SK-N-SH treated with all-trans-retinoic acid at 6 μM for 48 hours (cell line): Measurements from ENCODE around the gene SPOPL.

Source experiments
- ATAC-seq: fragments of 200-7000 bp; cut with Tn5 transposase; 3 replicates; pipeline ENCODE4 v1.9.1; 2020; ENCODE audit warnings: mild to moderate bottlenecking, moderate library complexity
- ARNTL ChIP-seq: fragments of 450-650 bp; formaldehyde crosslinking; IDR thresholded peaks from 2 replicates; pipeline ENCODE4 v1.5.0; 2020; ENCODE audit warnings: low read depth, mild to moderate bottlenecking, moderate library complexity, borderline replicate concordance
- BACH2 ChIP-seq: fragments of 250-450 bp; sonication (Bioruptor Pico); IDR thresholded peaks from 2 replicates; pipeline ENCODE4 v1.9.0; 2021; ENCODE audit warnings: mild to moderate bottlenecking, borderline replicate concordance
- CSDC2 ChIP-seq: fragments of 250-450 bp; sonication (Bioruptor Pico); IDR thresholded peaks from 2 replicates; pipeline ENCODE4 v1.5.0; 2020; ENCODE audit warnings: mild to moderate bottlenecking, moderate library complexity
- ESRRG ChIP-seq: fragments of 250-450 bp; sonication (Bioruptor Pico); IDR thresholded peaks from 2 replicates; pipeline ENCODE4 v1.6.1; 2021; ENCODE audit warnings: mild to moderate bottlenecking
- OSR1 ChIP-seq: fragments of 250-450 bp; sonication (Bioruptor Pico); IDR thresholded peaks from 2 replicates; pipeline ENCODE4 v1.8.0; 2022; ENCODE audit warnings: moderate library complexity, mild to moderate bottlenecking, inconsistent platforms
- PPARA ChIP-seq: fragments of 250-450 bp; sonication (Bioruptor Pico); IDR thresholded peaks from 2 replicates; pipeline ENCODE4 v1.5.0; 2020; ENCODE audit warnings: mild to moderate bottlenecking, borderline replicate concordance
- RARB ChIP-seq: fragments of 250-450 bp; sonication (Bioruptor Pico); IDR thresholded peaks from 2 replicates; pipeline ENCODE4 v1.8.0; 2021; ENCODE audit warnings: mild to moderate bottlenecking, moderate library complexity
- SNAI2 ChIP-seq: fragments of 250-450 bp; sonication (Bioruptor Pico); IDR thresholded peaks from 2 replicates; pipeline ENCODE4 v1.5.0; 2020; ENCODE audit warnings: mild to moderate bottlenecking, moderate library complexity
- TCF4 ChIP-seq: fragments of 250-450 bp; sonication (Bioruptor Pico); IDR thresholded peaks from 2 replicates; pipeline ENCODE4 v1.8.0; 2021; ENCODE audit warnings: mild to moderate bottlenecking, moderate library complexity, borderline replicate concordance
- TOX ChIP-seq: fragments of 250-450 bp; sonication (Bioruptor Pico); IDR thresholded peaks from 2 replicates; pipeline ENCODE4 v1.8.0; 2021; ENCODE audit warnings: mild to moderate bottlenecking, moderate library complexity, borderline replicate concordance
- ZC3H10 ChIP-seq: fragments of 250-450 bp; sonication (Bioruptor Pico); IDR thresholded peaks from 2 replicates; pipeline ENCODE4 v1.5.1; 2021; ENCODE audit warnings: mild to moderate bottlenecking, moderate library complexity
- ZFP3 ChIP-seq: fragments of 250-450 bp; sonication (Bioruptor Pico); IDR thresholded peaks from 2 replicates; pipeline ENCODE4 v1.5.0; 2020; ENCODE audit warnings: mild to moderate bottlenecking, moderate library complexity
- ZNF565 ChIP-seq: fragments of 450-650 bp; formaldehyde crosslinking; conservative IDR thresholded peaks from 2 replicates; pipeline ENCODE4 v1.5.0; 2020; ENCODE audit warnings: low read depth, mild to moderate bottlenecking, moderate library complexity
- ZNF70 ChIP-seq: fragments of 450-650 bp; formaldehyde crosslinking; IDR thresholded peaks from 2 replicates; pipeline ENCODE4 v1.5.0; 2020; ENCODE audit warnings: mild to moderate bottlenecking, moderate library complexity
- TF ChIP-seq, protein P1 (sequence below): fragments of 250-450 bp; sonication (Bioruptor Pico); IDR thresholded peaks from 2 replicates; pipeline ENCODE4 v1.8.0; 2020; ENCODE audit warnings: mild to moderate bottlenecking, moderate library complexity, borderline replicate concordance
- TF ChIP-seq, protein P2 (sequence below): fragments of 250-450 bp; sonication (Bioruptor Pico); IDR thresholded peaks from 2 replicates; pipeline ENCODE4 v1.8.0; 2021; ENCODE audit warnings: low read depth, mild to moderate bottlenecking, moderate library complexity, borderline replicate concordance
- TF ChIP-seq, protein P3 (sequence below): fragments of 250-450 bp; sonication (Bioruptor Pico); IDR thresholded peaks from 2 replicates; pipeline ENCODE4 v1.5.1; 2021; ENCODE audit warnings: mild to moderate bottlenecking, moderate library complexity
- TF ChIP-seq, protein P4 (sequence below): fragments of 250-450 bp; sonication (Bioruptor Pico); IDR thresholded peaks from 2 replicates; pipeline ENCODE4 v1.5.0; 2020; ENCODE audit warnings: mild to moderate bottlenecking, moderate library complexity

The SPOPL gene

DNA sequence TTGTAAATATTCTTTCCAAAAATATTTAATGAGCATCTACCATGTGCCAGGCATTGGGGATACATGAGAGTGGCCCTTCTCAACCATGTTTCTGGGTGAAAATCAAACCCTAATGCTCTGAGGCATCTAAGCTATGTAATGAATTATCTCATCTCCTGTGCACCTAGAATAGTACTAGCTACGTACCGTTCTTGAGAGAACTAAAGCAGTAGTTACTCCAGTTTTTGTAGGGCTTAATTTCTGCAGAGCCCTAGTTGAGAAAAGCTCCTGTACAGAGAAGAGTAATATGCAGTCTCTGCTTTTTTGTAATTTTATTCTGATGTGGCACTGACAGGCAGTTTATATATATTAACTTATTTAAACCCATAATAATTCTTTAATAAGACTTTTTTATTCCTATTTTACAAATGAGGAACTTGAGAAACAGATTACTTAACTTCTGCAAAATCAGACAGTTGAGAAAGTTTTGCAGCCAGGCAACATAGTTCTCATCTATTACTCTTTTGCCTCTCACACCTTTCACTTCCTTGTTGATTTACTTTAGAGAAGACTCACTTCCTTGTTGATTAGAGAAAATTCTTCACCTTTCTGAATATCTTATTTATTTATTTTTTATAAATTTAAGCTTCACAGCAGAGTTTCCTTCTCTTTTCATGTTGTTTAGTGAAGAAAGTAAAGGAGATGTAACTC is 3.1 kb downstream of the SPOPL start:
- no peak for ATAC-seq
- TF ChIP-seq OSR1 (CRISPR knock-in tag) (no peak), TOX (CRISPR knock-in tag) (no peak), ZFP3 (no peak), CSDC2 (CRISPR knock-in tag) (no peak), SNAI2 (CRISPR knock-in tag) (no peak), BACH2 (CRISPR knock-in tag) (no peak), ZNF565 (no peak), PPARA (CRISPR knock-in tag) (no peak), RARB (CRISPR knock-in tag) (no peak)
- TF ChIP-seq, protein P1, sequence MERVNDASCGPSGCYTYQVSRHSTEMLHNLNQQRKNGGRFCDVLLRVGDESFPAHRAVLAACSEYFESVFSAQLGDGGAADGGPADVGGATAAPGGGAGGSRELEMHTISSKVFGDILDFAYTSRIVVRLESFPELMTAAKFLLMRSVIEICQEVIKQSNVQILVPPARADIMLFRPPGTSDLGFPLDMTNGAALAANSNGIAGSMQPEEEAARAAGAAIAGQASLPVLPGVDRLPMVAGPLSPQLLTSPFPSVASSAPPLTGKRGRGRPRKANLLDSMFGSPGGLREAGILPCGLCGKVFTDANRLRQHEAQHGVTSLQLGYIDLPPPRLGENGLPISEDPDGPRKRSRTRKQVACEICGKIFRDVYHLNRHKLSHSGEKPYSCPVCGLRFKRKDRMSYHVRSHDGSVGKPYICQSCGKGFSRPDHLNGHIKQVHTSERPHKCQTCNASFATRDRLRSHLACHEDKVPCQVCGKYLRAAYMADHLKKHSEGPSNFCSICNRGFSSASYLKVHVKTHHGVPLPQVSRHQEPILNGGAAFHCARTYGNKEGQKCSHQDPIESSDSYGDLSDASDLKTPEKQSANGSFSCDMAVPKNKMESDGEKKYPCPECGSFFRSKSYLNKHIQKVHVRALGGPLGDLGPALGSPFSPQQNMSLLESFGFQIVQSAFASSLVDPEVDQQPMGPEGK, result no peak
- TF ChIP-seq, protein P2, sequence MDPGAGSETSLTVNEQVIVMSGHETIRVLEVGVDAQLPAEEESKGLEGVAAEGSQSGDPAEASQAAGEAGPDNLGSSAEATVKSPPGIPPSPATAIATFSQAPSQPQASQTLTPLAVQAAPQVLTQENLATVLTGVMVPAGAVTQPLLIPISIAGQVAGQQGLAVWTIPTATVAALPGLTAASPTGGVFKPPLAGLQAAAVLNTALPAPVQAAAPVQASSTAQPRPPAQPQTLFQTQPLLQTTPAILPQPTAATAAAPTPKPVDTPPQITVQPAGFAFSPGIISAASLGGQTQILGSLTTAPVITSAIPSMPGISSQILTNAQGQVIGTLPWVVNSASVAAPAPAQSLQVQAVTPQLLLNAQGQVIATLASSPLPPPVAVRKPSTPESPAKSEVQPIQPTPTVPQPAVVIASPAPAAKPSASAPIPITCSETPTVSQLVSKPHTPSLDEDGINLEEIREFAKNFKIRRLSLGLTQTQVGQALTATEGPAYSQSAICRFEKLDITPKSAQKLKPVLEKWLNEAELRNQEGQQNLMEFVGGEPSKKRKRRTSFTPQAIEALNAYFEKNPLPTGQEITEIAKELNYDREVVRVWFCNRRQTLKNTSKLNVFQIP, result no peak

DNA sequence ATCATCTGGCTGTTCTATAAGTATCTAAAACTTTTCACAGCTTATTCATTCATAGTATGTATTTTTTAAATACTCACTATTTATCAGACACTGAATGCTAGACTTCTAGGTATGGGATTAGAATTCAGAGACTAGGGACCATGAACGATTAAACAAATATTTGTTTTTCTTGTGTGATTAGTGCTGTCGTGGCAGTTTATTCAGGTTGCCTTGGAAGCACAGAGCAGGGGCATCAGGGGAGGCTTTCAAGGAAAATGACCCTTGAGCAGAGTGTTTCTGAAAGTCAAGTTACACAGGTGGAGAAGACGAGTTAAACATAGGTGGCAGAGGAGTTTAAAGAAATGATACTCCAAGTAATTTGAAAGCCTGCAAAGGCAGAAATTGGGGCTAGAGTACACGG is 5.7 kb downstream of the SPOPL start:
- ATAC-seq, result no peak
- no peak for TF ChIP-seq OSR1 (CRISPR knock-in tag)
- no peak for TF ChIP-seq ESRRG (CRISPR knock-in tag)
- TF ChIP-seq, protein P2, result no peak
- TF ChIP-seq SNAI2 (CRISPR knock-in tag), result no peak
- no peak for TF ChIP-seq ZNF565
- TF ChIP-seq ZC3H10, result no peak
- TF ChIP-seq ZFP3, result no peak
- no peak for TF ChIP-seq ZNF70 (CRISPR knock-in tag)
- TF ChIP-seq RARB (CRISPR knock-in tag), result no peak
- TF ChIP-seq, protein P3, sequence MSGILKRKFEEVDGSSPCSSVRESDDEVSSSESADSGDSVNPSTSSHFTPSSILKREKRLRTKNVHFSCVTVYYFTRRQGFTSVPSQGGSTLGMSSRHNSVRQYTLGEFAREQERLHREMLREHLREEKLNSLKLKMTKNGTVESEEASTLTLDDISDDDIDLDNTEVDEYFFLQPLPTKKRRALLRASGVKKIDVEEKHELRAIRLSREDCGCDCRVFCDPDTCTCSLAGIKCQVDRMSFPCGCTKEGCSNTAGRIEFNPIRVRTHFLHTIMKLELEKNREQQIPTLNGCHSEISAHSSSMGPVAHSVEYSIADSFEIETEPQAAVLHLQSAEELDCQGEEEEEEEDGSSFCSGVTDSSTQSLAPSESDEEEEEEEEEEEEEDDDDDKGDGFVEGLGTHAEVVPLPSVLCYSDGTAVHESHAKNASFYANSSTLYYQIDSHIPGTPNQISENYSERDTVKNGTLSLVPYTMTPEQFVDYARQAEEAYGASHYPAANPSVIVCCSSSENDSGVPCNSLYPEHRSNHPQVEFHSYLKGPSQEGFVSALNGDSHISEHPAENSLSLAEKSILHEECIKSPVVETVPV (CRISPR knock-in tag), result no peak
- TF ChIP-seq, protein P1, result no peak
- TF ChIP-seq, protein P4, sequence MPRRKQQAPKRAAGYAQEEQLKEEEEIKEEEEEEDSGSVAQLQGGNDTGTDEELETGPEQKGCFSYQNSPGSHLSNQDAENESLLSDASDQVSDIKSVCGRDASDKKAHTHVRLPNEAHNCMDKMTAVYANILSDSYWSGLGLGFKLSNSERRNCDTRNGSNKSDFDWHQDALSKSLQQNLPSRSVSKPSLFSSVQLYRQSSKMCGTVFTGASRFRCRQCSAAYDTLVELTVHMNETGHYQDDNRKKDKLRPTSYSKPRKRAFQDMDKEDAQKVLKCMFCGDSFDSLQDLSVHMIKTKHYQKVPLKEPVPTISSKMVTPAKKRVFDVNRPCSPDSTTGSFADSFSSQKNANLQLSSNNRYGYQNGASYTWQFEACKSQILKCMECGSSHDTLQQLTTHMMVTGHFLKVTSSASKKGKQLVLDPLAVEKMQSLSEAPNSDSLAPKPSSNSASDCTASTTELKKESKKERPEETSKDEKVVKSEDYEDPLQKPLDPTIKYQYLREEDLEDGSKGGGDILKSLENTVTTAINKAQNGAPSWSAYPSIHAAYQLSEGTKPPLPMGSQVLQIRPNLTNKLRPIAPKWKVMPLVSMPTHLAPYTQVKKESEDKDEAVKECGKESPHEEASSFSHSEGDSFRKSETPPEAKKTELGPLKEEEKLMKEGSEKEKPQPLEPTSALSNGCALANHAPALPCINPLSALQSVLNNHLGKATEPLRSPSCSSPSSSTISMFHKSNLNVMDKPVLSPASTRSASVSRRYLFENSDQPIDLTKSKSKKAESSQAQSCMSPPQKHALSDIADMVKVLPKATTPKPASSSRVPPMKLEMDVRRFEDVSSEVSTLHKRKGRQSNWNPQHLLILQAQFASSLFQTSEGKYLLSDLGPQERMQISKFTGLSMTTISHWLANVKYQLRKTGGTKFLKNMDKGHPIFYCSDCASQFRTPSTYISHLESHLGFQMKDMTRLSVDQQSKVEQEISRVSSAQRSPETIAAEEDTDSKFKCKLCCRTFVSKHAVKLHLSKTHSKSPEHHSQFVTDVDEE, result no peak
- no peak for TF ChIP-seq TCF4 (CRISPR knock-in tag)
- no peak for TF ChIP-seq BACH2 (CRISPR knock-in tag)

DNA sequence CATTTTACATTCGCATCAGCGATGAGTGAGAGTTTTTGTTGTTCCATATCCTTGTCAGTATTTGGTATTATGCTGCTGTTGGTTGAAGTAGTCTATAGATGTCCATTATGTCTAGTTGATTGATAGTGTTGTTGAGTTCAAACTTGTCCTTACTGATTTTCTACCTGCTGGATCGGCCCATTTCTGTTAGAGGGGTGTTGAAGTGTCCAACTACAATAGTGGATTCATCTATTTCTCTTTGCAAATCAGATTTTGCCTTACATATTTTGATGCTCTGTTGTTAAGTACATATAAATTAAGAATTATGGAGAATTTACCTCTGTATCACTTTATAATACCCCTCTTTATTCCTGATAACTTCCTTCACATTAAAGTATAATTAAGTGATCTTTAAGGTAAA is 8.7 kb downstream of the SPOPL start:
- TF ChIP-seq ARNTL (CRISPR knock-in tag), result no peak
- no peak for TF ChIP-seq PPARA (CRISPR knock-in tag)
- TF ChIP-seq ESRRG (CRISPR knock-in tag), result no peak
- no peak for TF ChIP-seq ZC3H10
- no peak for TF ChIP-seq RARB (CRISPR knock-in tag)
- TF ChIP-seq, all 23 proteins: peak for 0
- no peak for ATAC-seq
